Fibroblast of the conjunctiva (primary cell): Measurements from ENCODE around the gene PRSS22.

Experiments
- DNase-seq: peaks from one replicate; pipeline ENCODE4 v3.0.0-alpha.2; 2010; ENCODE audit warnings: low read depth

PRSS22 gene

DNA sequence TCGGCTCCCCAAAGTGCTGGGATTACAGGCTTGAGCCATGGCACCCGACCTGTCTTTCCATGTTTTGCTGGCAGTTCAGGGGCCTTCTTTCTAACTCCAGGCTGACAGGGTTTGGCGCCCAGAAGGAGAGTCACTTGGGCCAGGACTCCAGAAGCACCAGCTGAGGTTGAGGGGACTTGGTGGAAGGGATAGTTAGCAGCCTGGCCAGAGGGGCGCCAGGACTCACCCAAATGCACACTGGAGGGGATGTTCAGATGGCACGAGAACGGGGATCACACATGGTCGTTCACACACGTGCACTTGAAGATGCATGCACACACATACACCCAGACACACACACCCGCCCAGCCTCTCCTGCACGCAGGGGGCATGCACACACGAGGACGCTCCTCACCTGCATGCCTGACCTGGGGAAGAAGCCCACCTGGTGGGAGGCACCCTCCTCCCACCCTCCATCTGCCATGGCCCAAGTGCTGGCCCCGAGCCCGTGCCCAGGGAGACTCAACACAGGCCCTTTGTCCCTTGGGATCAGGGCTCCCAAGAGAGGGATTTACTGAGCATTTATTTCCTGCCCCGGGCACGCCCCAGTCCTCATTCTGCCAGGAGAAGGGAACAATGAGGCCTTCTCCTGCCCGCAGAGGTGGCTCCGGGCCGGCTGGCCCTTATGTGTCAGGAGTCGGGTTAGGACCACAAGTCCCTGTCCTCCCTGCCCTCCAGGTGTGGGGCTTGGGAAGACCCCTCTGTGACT, 43.2 kb downstream of the PRSS22 start:
- no peak for DNase-seq

DNA sequence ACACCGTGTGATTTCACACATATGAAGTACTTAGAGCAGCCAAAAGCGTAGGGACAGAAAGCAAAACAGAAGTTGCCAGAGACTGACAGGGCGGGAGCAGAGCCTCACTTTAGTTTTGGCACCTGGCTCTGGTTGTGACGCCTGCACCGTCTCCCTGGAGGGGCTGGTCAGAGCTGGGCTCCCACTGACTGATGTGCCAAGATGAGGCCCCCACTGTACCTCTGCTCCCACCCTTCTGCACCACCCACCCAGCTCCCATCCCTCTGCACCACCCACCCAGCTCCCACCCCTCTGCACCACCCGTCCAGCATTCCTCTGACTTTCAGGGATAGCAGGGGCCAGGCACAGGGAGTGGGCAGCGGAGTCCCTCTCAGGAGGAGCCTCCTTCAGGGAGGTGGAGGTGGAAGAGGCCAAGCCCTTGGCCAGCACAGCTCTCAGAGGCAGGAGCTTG, 44.2 kb downstream of the PRSS22 start:
- no peak for DNase-seq

DNA sequence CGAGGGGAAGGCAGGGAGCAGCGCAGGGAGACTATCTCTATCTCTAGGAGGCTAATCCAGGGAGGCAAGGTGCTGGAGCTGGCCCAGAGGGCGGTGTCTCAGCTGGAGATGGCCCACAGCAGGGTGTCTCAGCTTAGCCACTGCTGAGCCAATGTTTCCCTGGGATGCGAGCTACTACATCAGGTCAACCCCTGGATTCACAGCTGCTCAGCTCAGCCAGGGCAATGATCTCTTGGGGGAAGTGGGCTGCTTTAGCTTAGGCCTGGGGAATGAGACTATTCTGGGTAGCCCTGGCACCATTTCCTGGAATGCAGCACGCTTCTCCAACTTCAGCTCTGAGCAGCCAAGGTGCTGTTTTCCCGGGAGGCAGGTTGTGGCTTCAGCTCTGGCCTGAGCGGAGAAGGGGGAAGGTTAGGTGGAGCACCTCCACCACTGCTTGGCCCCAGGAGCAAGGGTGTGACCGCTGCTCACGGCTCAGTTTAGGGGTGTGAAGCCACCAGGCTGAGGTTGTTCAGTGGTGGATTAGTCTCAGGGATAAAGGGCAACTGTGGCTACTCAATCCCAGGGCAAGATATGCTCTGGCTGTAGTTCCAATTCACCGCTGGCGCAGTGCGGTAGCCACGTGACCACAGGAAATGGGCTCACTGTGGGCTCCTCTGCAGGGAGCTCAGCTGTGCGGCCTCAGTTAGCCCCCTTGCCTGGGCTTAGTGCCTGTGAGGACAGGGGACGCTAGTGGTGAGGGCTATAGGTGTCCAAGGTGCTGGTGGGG, 46.1 kb downstream of the PRSS22 start:
- DNase-seq = no peak

DNA sequence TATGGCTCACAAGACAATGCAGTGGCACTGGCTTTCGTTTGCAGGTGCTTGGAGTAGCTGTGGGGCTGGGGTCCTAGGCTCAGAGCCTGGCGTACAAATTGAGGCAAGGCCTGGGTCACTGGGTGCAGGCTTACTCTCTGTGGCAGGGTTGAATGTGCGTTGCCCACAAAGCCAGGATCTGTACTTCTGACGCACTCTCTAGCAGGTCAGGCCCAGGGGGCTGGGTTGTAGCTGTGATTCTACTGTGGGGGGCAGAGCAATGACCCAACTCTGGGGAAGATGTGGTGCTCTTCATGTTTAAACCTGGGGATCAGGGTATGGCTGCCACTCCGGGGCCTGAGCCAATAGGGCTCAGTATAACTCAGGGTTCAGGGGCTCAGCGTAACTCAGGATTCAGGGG, 47.3 kb downstream of the PRSS22 start:
- no peak for DNase-seq

DNA sequence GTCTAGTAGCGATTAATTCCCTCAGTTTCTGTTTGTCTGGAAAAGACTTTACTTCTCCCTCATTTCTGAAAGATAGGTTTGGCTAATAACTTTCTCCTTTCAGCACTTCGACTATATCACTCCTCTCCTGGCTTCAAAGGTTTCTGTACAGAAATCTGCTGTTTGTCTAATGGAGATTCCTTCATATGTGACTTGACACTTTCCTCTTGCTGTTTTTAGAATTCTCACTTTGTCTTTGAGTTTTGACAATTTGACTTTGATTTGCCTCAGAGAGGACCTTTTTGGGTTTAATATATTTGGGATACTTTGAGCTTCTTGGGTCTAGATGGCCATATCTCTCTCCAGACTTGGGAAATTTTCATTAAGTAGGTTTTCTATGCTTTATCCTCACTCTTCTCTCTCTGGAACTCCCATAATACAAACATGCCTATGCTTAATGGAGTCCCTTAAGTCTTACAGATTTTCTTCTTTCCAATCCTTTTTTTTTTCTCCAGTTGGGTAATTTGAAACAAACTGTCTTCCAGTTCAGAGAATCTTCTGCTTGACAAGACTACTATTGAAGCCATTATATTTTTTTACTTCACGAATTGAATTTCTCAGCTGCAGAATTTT, 48.7 kb downstream of the PRSS22 start:
- no peak for DNase-seq

DNA sequence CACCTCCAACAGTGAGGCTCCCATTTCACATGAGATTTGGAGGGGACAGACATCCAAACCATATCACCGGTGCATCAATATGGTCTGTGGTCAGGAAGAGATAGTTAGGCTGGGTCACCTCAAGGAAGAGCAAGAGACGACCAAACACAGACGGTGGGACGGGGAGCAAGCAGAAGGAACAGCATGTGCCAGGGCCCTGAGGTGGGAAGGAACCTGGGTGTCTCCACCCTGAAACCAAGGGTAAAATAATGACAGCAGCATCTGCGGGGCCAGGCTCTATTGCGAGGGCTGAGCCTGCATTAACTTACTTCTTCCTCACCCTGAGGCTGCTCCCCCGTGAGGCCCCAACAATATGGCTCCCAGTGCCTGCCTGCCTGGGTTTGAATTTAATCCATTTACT, 49.8 kb downstream of the PRSS22 start:
- DNase-seq = no peak

DNA sequence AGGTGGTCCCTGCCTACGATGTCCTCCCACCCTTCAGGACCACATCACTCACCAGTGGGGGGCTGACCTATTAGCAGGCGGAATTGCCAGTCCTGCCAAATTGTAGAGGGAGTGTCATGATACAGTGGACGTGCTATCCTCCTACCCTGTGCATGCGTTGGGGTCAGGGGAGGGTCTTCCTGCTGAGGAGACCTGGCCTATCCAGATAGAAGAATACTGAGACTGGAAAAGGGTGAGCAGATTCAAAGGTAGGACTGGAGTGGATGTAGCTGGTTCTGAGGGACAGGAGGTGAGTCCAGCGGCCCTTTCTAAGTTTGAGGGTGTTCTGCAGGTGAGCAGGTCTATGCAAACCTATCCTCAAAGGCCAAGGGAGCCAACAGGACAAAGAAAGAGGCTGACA, 51.7 kb downstream of the PRSS22 start:
- DNase-seq = no peak

DNA sequence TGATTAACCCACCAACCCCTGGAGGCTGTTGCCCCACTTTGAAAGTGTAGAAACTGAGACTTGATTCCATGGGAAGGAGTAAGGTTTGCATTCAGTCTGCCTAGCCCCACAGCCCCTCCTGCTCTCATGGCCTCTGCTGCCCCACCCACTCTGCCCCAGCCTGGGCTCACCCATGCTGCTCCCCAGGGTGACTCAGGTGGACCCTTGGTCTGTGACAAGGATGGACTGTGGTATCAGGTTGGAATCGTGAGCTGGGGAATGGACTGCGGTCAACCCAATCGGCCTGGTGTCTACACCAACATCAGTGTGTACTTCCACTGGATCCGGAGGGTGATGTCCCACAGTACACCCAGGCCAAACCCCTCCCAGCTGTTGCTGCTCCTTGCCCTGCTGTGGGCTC, 53.2 kb downstream of the PRSS22 start:
- DNase-seq = no peak

DNA sequence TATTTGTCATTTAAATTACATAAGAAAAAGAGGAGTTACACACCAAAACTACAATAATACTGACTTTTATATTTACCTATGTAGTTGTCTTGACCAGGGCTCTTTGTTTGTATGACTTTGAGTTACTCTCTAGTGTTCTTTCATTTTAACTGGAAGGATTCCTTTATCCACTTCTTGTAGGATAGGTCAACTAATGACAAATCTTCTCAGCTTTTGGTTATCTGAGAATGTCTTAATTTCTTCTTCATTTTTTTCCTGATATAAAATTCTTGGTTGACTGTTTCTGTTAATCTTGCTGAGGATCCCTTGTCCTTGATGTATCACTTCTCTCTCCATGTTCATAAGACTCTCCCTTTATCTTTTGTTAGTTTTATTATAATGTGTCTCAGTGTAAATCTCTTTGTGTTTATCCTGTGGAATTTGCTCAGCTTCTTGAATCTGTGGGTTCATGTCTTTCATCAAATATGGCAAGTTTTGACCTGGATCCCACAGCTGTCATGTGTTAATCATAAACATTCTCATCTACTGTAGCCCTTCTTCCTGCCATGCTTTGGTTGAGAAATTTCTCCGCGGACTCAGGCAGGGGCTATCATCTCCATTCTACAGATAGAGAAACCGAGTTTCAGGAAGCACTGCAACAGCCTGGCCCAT, 54.3 kb downstream of the PRSS22 start:
- no peak for DNase-seq
